ENCODE data around the gene PCYT2.

- TF ChIP-seq, protein P1, sequence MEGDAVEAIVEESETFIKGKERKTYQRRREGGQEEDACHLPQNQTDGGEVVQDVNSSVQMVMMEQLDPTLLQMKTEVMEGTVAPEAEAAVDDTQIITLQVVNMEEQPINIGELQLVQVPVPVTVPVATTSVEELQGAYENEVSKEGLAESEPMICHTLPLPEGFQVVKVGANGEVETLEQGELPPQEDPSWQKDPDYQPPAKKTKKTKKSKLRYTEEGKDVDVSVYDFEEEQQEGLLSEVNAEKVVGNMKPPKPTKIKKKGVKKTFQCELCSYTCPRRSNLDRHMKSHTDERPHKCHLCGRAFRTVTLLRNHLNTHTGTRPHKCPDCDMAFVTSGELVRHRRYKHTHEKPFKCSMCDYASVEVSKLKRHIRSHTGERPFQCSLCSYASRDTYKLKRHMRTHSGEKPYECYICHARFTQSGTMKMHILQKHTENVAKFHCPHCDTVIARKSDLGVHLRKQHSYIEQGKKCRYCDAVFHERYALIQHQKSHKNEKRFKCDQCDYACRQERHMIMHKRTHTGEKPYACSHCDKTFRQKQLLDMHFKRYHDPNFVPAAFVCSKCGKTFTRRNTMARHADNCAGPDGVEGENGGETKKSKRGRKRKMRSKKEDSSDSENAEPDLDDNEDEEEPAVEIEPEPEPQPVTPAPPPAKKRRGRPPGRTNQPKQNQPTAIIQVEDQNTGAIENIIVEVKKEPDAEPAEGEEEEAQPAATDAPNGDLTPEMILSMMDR (IDR thresholded peaks at IDR 0.05; ENCODE audit: borderline replicate concordance, extremely low read depth, low read length, poor library complexity, severe bottlenecking), result no peak
- TF ChIP-seq EZH2 (IDR thresholded peaks at IDR 0.05; ENCODE audit: borderline replicate concordance, low read depth, low read length, severe bottlenecking), result no peak
Observed at GRCh38 chr17:81948635-81949378, 37.6 kb upstream of the PCYT2 start.

Measured in DND-41 (cell line).